ENCODE results near the gene USP25.

USP25 gene

DNA sequence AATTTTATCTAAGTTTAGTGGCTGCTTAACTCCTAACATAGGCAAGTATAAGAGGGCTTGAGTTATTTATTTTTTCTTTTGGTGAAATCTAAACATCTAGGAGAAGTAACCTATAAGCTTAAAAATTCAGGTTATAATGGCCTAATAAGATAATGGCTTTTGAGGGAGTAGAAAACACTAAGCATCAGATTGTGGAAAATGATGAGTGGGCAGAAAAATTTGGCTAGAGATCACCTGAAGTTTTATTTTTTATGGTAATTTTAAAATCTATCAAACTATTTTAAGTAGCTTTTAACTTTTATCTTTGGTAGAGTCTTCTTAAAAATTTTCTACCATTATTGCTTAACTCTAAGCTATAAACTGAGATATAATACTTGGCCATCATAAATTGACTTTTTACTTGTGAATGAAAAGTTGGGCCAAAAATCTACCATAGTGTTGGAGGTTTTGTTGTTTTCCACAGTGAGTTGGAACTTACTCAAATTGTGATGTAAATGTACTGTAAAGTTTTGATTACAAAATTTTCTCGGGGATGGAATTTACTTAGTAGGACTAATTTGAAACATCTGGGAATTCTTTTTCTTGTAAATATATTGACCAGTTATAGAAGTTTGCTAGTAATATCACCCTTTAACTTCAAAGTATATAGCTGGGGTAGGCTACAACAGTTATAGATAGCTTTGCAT is 63.9 kb downstream of the USP25 start:
- TF ChIP-seq, protein P1, sequence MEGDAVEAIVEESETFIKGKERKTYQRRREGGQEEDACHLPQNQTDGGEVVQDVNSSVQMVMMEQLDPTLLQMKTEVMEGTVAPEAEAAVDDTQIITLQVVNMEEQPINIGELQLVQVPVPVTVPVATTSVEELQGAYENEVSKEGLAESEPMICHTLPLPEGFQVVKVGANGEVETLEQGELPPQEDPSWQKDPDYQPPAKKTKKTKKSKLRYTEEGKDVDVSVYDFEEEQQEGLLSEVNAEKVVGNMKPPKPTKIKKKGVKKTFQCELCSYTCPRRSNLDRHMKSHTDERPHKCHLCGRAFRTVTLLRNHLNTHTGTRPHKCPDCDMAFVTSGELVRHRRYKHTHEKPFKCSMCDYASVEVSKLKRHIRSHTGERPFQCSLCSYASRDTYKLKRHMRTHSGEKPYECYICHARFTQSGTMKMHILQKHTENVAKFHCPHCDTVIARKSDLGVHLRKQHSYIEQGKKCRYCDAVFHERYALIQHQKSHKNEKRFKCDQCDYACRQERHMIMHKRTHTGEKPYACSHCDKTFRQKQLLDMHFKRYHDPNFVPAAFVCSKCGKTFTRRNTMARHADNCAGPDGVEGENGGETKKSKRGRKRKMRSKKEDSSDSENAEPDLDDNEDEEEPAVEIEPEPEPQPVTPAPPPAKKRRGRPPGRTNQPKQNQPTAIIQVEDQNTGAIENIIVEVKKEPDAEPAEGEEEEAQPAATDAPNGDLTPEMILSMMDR (IDR thresholded peaks at IDR 0.05; ENCODE audit: control insufficient read depth, insufficient read depth, low read depth, low read length, missing control alignments) = no peak
- no peak overlapping the region for H3K4me3 ChIP-seq (ENCODE audit: control insufficient read depth, low read depth, low read length)
- DNase-seq (ENCODE audit: low read depth) = no peak

DNA sequence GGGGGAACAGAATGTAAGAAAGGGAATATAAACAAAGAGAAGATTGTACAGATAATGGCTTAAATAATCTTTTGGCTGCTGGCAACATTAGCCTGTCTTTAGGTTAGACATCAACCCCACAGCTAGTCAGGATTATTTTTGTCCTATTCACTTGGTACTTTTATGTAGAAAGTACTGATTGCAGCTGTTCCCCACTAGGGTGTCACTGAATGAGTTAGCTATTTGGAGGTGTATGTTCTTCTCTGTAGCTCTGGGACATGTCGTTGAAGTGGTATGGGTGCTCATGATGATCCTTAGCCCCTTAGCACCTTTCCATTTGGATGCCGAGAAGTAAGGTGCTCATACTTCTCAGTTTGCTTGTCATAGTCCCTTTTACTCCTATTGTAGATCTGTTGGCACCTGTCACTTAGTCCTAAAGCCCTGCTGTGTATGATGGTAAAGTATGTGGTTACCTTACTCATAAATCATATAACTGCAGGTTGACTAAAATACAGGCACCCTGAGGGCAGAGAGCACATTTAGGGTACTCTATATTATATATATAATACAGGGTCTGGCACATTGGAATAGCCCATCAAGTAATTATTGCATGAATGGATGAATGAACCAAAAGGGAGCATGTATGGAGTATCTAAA is 64.6 kb downstream of the USP25 start:
- TF ChIP-seq, protein P1 (IDR thresholded peaks at IDR 0.05; ENCODE audit: control insufficient read depth, insufficient read depth, low read depth, low read length, missing control alignments) = no peak
- no peak overlapping the region for H3K4me3 ChIP-seq (ENCODE audit: control insufficient read depth, low read depth, low read length)
- no peak for DNase-seq (ENCODE audit: low read depth)

DNA sequence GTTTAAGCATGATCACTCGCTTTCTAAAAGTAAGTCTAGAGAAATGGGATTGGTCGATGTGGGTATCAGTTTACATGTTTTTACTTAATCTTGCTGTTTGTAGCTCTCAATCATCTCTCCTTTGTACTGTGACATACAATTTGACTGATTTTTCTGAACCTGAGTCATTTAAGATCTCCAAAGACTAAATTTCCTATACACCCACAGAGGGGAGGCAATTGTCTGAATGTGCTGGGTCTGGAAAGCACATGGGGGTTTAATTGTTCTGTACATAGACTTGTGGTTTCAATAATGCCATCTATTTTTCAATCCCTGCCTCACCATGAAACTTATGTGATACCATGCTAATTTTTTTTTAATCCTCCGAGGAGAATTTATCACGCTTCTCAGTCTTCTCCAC is 65.8 kb downstream of the USP25 start:
- no peak for DNase-seq (ENCODE audit: low read depth)
- TF ChIP-seq, protein P1 (IDR thresholded peaks at IDR 0.05; ENCODE audit: control insufficient read depth, insufficient read depth, low read depth, low read length, missing control alignments) = no peak
- no peak overlapping the region for H3K4me3 ChIP-seq (ENCODE audit: control insufficient read depth, low read depth, low read length)

DNA sequence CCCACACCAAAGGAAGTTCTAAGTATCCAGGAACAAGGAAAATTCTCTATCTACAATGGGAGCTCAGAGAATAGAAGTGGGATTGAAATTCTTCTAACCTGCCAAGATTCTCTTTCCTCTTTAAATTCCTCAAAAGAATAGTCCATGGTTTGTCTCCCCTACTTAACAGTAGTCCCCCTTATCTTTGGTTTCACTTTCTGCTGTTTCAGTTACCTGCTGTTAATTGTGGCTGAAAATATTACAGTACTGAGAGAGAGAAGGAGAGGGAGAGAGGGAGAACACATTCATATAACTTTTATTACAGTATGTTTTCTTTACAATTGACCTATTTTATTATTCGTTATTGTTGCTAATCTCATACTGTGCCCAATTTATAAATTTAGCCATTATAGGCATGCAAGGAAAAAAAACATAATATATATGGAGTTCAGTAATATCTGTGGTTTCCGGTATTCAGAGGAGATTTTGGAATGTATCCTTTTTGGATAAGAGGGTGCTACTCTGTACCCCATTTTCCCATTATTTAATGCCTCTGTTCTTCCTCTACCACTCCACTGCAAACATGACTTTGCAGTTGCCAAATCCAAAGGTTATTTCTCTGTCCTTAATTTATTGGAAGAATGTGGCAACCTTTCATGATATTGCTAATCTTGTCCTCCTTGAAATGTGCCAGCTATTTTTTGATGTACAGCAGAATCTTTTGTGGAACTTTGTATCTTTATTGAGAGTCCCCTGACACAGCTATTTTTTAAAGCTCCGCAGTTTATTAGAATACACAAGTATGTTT is 68.0 kb downstream of the USP25 start:
- DNase-seq (ENCODE audit: low read depth) = no peak
- no peak overlapping the region for H3K4me3 ChIP-seq (ENCODE audit: control insufficient read depth, low read depth, low read length)
- TF ChIP-seq, protein P1 (IDR thresholded peaks at IDR 0.05; ENCODE audit: control insufficient read depth, insufficient read depth, low read depth, low read length, missing control alignments) = no peak

DNA sequence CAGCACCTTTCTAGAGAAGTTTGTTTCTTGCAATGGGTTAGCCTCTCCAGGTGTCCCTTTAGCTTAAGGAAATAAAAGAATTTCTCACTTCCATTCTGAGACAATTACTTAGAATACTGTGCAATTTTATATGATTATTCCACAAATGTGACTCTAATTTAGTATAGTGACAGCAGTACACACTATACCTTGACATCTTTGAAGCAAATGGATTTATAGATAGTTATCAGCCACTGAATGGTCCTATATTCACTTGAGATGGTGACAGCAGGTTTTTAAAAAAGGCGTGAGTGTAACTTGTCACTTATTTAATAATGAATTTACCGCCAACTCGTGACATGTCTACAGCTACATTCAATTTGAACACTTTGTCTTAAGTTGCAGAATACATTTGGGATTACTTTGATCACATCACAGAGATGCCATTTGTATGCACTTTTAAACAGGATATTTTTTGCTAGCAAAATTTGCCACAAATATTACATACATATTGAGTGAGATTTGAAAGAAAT is 71.6 kb downstream of the USP25 start:
- no peak overlapping the region for H3K4me3 ChIP-seq (ENCODE audit: control insufficient read depth, low read depth, low read length)
- TF ChIP-seq, protein P1 (IDR thresholded peaks at IDR 0.05; ENCODE audit: control insufficient read depth, insufficient read depth, low read depth, low read length, missing control alignments) = no peak
- DNase-seq (ENCODE audit: low read depth) = no peak

DNA sequence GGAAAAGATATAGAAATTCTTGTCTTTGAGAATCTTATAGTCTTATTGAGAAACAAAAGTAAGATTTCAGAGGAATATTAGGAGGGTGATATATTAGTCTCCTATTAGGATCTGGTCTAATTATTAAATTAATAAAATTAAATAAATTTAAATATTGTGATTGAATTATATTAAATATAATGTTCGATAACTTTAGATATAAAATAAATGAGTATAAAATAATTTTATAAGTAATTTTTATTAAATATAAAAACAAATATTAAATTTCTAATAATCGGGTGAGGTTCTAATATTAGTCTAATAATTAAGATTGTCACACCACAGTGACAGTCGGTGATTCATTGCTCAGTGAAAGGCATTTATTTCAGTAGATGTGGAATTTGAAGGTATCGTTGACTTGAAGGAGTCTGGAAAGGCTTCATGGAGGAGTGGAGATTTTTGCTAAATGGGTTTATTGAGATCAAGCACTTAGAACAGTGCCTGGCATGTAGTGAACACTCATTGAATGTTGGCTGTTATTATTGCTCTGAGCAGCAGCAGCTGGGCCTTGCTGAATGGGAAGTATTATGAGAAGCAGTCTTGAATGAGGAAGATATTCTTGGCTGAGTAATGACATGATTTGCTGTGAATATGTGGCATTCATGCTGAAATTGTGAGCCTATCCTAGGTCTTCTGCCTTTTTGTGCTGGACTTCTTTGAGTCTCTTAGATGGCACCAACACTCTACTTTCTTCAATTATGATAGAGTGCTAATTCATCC is 74.6 kb downstream of the USP25 start:
- TF ChIP-seq, protein P1 (IDR thresholded peaks at IDR 0.05; ENCODE audit: control insufficient read depth, insufficient read depth, low read depth, low read length, missing control alignments) = no peak
- no peak for DNase-seq (ENCODE audit: low read depth)

More for the DNA sequence above, 74.6 kb downstream of the USP25 start:
- no peak overlapping the region for H3K4me3 ChIP-seq (ENCODE audit: control insufficient read depth, low read depth, low read length)

Data from AG09309 (cell line).